MM.1S (cell line): Measurements from ENCODE around the gene SHMT1.

Source experiments
- DNase-seq: peaks from one replicate; pipeline ENCODE4 v3.0.0-alpha.2; 2015
- H2AFZ ChIP-seq: fragments of 300-600 bp; sonication (generic); 2 replicates; pipeline ENCODE4 v1.6.0; 2016; ENCODE audit warnings: antibody characterized with exemption, low read length
- H3F3A ChIP-seq: fragments of 300-600 bp; sonication (generic); 2 replicates; pipeline ENCODE4 v1.6.1; 2016; ENCODE audit warnings: mild to moderate bottlenecking, antibody characterized with exemption, low read length, moderate library complexity, mixed read lengths; ENCODE audit not compliant: insufficient read depth
- H3K27ac ChIP-seq: fragments of 300-600 bp; sonication (generic); 2 replicates; pipeline ENCODE4 v1.5.1; 2016; ENCODE audit warnings: mild to moderate bottlenecking, low read length
- H3K27me3 ChIP-seq: fragments of 300-600 bp; sonication (generic); replicated peaks from 2 replicates; pipeline ENCODE4 v1.6.0; 2016; ENCODE audit warnings: low read length; ENCODE audit not compliant: insufficient read depth
- H3K36me3 ChIP-seq: fragments of 300-600 bp; sonication (generic); replicated peaks from 2 replicates; pipeline ENCODE4 v1.6.1; 2016; ENCODE audit warnings: mild to moderate bottlenecking, low read length, mixed read lengths; ENCODE audit not compliant: insufficient read depth
- H3K4me1 ChIP-seq: fragments of 300-600 bp; sonication (generic); 2 replicates; pipeline ENCODE4 v1.6.1; 2016; ENCODE audit warnings: low read length, mixed read lengths
- H3K4me2 ChIP-seq: fragments of 300-600 bp; sonication (generic); 2 replicates; pipeline ENCODE4 v1.6.0; 2016; ENCODE audit warnings: low read depth, low read length
- H3K4me3 ChIP-seq: fragments of 300-600 bp; sonication (generic); 2 replicates; pipeline ENCODE4 v1.5.1; 2016; ENCODE audit warnings: low read length, mixed read lengths
- H3K79me2 ChIP-seq: fragments of 300-600 bp; sonication (generic); 2 replicates; pipeline ENCODE4 v1.6.1; 2016; ENCODE audit warnings: mixed run types, low read length, mixed read lengths
- H3K9ac ChIP-seq: fragments of 300-600 bp; sonication (generic); 2 replicates; pipeline ENCODE4 v1.6.1; 2016; ENCODE audit warnings: low read length, mixed read lengths
- H3K9me2 ChIP-seq: fragments of 300-600 bp; sonication (generic); replicated peaks from 2 replicates; pipeline ENCODE4 v1.6.1; 2016; ENCODE audit warnings: mild to moderate bottlenecking, low read length, mixed read lengths; ENCODE audit not compliant: insufficient read depth
- H3K9me3 ChIP-seq: fragments of 300-600 bp; sonication (generic); replicated peaks from 2 replicates; pipeline ENCODE4 v1.6.1; 2016; ENCODE audit warnings: mild to moderate bottlenecking, low read length, mixed read lengths; ENCODE audit not compliant: insufficient read depth
- H4K20me1 ChIP-seq: fragments of 300-600 bp; sonication (generic); 2 replicates; pipeline ENCODE4 v1.6.1; 2016; ENCODE audit warnings: mild to moderate bottlenecking, low read length, moderate library complexity, mixed read lengths; ENCODE audit not compliant: insufficient read depth
- EZH2 ChIP-seq: fragments of 300-600 bp; sonication (generic); optimal IDR thresholded peaks from 2 replicates; pipeline ENCODE3; 2017; ENCODE audit warnings: low read depth, mild to moderate bottlenecking, antibody characterized with exemption, low read length, mixed read lengths
- EZH2phosphoT487 ChIP-seq: fragments of 300-600 bp; sonication (generic); IDR thresholded peaks from 2 replicates; pipeline ENCODE4 v1.6.1; 2018; ENCODE audit warnings: antibody characterized with exemption, low read length
- TF ChIP-seq, protein P1 (sequence below): fragments of 300-600 bp; sonication (generic); IDR thresholded peaks from 2 replicates; pipeline ENCODE4 v1.5.1; 2016; ENCODE audit warnings: antibody characterized with exemption, low read length, mixed read lengths

Gene SHMT1

DNA sequence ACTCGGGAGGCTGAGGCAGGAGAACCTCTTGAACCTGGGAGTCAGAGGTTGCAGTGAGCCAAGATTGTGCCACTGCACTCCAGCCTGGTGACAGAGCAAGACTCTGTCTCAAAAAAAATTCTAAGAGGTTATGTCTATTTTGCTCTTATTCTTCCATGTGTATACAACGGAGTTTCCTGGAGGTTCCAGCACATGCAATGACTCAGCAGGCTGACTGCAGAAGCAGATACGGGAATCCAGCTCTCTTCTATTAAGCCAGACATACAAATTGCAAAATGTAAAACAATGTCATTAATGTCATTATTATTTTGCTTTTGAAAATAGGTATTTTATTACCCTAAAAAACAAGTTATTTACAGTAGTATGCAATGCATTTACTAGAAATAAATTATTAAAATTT is 84.5 kb downstream of the SHMT1 start:
- Histone ChIP-seq H3K9ac (no peak overlapping the region), H3F3A (no peaks in the 10 kb centered on the region), H3K9me2 (no peaks in the 10 kb centered on the region), H3K4me2 (no peak overlapping the region), H3K79me2 (no peaks in the 10 kb centered on the region), H3K36me3 (peaks cover 6% of the 10 kb centered on the region), H3K4me1 (no peaks in the 10 kb centered on the region), H3K27ac (no peak overlapping the region), H3K9me3 (no peaks in the 10 kb centered on the region), H3K27me3 (no peaks in the 10 kb centered on the region), H4K20me1 (no peaks in the 10 kb centered on the region), H2AFZ (no peak overlapping the region), H3K4me3 (no peak overlapping the region)
- DNase-seq: no peak
- TF ChIP-seq EZH2 (no peak), EZH2phosphoT487 (no peak)
- TF ChIP-seq, protein P1, sequence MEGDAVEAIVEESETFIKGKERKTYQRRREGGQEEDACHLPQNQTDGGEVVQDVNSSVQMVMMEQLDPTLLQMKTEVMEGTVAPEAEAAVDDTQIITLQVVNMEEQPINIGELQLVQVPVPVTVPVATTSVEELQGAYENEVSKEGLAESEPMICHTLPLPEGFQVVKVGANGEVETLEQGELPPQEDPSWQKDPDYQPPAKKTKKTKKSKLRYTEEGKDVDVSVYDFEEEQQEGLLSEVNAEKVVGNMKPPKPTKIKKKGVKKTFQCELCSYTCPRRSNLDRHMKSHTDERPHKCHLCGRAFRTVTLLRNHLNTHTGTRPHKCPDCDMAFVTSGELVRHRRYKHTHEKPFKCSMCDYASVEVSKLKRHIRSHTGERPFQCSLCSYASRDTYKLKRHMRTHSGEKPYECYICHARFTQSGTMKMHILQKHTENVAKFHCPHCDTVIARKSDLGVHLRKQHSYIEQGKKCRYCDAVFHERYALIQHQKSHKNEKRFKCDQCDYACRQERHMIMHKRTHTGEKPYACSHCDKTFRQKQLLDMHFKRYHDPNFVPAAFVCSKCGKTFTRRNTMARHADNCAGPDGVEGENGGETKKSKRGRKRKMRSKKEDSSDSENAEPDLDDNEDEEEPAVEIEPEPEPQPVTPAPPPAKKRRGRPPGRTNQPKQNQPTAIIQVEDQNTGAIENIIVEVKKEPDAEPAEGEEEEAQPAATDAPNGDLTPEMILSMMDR: no peak
